HFF-Myc (cell line): ENCODE data around the gene SUFU.

ENCODE experiments used
- DNase-seq: peaks from one replicate; pipeline ENCODE4 v3.0.0-alpha.2; 2011; ENCODE audit warnings: low read depth; ENCODE audit errors: extremely low read depth
- H3K4me3 ChIP-seq: replicated peaks from 2 replicates; pipeline ENCODE4 v1.5.1; 2011; ENCODE audit warnings: low read depth, mild to moderate bottlenecking, control low read depth, low read length
- CTCF ChIP-seq: IDR thresholded peaks from 2 replicates; pipeline ENCODE4 v1.5.1; 2012; ENCODE audit warnings: mild to moderate bottlenecking, low read depth, low read length, control low read depth; ENCODE audit errors: missing control alignments

The SUFU gene

GRCh38 chr10:102468683-102469082 lies 35.1 kb upstream of the SUFU start:
- no peak overlapping the region for H3K4me3 ChIP-seq
- DNase-seq, result no peak
- no peak for TF ChIP-seq CTCF

GRCh38 chr10:102470579-102471546 lies 32.9 kb upstream of the SUFU start:
- DNase-seq, result no peak
- no peak overlapping the region for H3K4me3 ChIP-seq
- TF ChIP-seq CTCF, result no peak

GRCh38 chr10:102473445-102474331 lies 30.1 kb upstream of the SUFU start:
- no peak for TF ChIP-seq CTCF
- DNase-seq, result no peak
- no peak overlapping the region for H3K4me3 ChIP-seq

- H3K4me3 ChIP-seq, result no peak overlapping the region
- TF ChIP-seq CTCF, result no peak
- no peak for DNase-seq
These were observed 28.2 kb upstream of the SUFU start for GRCh38 chr10:102475451-102476040.

- H3K4me3 ChIP-seq, result no peak overlapping the region
- DNase-seq, result no peak
- TF ChIP-seq CTCF, result no peak
These were observed 27.2 kb upstream of the SUFU start for GRCh38 chr10:102476466-102477141.

- no peak for TF ChIP-seq CTCF
- DNase-seq, result no peak
- no peak overlapping the region for H3K4me3 ChIP-seq
These were observed 24.1 kb upstream of the SUFU start for GRCh38 chr10:102479651-102480050.
